Breast epithelium (tissue), 3 donors: ENCODE results near the gene DCUN1D4.
"Not testable (repeated sequence)": the region's sequence is repeated elsewhere in the genome, so short reads cannot be mapped to it uniquely, and the experiment has no call there.

Experiments used
- POLR2AphosphoS5 ChIP-seq, 3 donors: sonication (generic); formaldehyde crosslinking; IDR thresholded peaks; one replicate each; pipeline ENCODE4 v1.6.1; 2017; ENCODE audit warnings: antibody characterized with exemption in 3 of 3
- TF ChIP-seq, protein P1 (sequence below), 3 donors: fragments of 450-650 bp; IDR thresholded peaks; one replicate each; pipeline ENCODE4 v1.5.1; 2016 to 2017; ENCODE audit warnings: antibody characterized with exemption in 3 of 3, mild to moderate bottlenecking in 3 of 3, moderate library complexity in 3 of 3

DNA sequence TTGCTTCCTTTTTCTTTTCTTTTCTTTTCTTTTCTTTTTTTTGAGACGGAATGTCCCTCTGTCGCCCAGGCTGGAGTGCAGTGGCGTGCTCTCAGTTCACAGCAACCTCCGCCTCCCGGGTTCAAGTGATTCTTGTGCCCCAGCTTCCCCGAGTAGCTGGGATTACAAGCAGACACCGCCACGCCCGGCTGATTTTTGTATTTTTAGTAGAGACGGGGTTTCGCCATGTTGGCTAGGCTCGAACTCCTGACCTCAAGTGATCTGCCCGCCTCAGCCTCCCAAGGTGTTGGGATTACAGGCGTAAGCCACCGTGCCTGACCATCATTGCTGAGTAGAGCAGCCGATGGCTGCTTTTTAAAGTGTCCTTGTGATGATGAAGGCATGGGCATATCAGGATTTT lies 50.4 kb downstream of the DCUN1D4 start:
- TF ChIP-seq POLR2AphosphoS5 (IDR thresholded peaks at IDR 0.05): not testable (repeated sequence)
- TF ChIP-seq, protein P1, sequence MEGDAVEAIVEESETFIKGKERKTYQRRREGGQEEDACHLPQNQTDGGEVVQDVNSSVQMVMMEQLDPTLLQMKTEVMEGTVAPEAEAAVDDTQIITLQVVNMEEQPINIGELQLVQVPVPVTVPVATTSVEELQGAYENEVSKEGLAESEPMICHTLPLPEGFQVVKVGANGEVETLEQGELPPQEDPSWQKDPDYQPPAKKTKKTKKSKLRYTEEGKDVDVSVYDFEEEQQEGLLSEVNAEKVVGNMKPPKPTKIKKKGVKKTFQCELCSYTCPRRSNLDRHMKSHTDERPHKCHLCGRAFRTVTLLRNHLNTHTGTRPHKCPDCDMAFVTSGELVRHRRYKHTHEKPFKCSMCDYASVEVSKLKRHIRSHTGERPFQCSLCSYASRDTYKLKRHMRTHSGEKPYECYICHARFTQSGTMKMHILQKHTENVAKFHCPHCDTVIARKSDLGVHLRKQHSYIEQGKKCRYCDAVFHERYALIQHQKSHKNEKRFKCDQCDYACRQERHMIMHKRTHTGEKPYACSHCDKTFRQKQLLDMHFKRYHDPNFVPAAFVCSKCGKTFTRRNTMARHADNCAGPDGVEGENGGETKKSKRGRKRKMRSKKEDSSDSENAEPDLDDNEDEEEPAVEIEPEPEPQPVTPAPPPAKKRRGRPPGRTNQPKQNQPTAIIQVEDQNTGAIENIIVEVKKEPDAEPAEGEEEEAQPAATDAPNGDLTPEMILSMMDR (IDR thresholded peaks at IDR 0.05): not testable (repeated sequence)
